ENCODE measurements around the gene PER3.
A peak's percentile ranks its signal among the peaks of the same experiment; 100 is the strongest.

The PER3 gene

DNA sequence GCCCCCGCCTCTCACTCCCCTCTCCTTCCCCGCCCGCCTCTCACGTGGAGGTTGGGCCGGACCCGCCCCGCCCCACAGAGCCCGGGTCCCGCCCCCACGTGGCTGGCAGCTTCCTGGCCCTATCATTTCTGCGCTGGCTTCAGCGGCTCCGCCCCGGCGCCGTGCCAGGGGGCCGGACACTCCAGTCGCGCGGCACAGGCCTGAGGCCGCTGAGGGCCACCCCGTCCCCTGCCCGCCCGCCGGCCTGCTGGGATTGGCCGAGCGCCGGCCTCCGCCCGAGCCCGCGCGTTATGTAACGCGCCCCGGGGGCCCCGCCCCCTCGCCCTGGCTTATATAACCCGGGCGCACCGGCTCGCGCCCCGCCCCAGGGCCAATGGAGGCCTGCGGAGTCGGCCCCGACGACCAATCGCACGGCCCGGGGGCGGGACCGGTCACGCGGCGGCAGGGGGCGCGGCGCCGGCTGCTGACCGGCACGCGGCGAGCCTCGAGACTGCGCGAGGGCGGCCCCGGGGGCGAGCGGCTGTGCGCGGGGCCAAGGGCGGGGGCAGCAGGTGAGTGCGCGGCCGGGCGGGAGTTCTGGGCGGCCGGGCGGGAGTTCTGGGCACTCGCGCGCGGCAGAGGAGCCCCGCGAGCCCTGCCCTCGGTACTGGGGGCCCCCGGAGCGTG, at the start of gene PER3:
Gene PER3 (plus strand): TSS at position 466 of the 666 bp plus-strand sequence. CDS start 587 bp downstream, outside the sequence.
- DNase-seq (ENCODE audit: low read depth in 2 of 2): peak; percentile 76 to 84

DNA sequence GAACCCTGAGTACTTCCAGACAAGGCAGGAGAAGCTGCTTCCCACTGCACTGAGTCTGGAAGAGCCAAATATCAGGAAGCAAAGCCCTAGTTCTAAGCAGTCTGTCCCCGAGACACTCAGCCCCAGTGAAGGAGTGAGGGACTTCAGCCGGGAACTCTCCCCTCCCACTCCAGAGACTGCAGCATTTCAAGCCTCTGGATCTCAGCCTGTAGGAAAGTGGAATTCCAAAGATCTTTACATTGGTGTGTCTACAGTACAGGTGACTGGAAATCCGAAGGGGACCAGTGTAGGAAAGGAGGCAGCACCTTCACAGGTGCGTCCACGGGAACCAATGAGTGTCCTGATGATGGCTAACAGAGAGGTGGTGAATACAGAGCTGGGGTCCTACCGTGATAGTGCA, 46.0 kb upstream of the PER3 start:
- no peak for DNase-seq (ENCODE audit: low read depth in 2 of 2)

DNA sequence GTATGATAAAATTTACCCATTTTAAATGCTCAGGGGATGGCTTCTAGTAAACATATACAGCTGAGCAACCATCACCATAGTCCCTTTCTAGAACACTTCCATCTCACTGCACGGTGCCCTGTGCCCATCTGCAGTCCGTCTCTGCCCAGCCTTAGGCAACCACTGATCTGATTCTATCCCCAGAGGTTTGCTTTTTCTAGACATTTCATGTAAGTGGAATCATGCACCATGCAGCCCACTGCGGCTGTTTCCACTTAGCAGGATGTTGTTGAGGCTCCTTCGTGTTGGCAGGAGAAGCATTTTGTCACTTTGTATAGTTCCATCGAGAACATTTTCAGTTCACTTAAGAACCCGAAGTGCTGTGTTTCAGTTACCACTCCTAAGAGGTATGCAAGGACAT, 40.7 kb upstream of the PER3 start:
- DNase-seq (ENCODE audit: low read depth in 2 of 2): no peak

DNA sequence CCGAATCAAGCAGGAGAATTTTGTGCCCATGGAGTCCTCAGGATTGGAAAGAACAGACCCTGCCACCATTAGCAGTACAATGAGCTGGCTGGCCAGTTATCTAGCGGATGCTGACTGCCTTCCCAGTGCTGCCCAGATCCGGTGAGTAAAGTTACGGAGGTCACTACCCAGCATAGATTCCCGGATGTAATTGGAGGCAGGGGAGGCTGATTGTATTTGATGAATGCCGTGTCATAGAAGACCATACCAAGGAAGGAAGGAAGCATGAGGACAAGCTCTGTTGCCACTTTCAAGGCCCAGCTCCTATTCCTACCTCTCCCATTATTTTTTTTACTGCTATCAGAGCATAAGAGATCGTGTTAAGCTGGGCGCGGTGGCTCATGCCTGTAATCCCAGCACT, 39.2 kb upstream of the PER3 start:
- DNase-seq (ENCODE audit: low read depth in 2 of 2): no peak

DNA sequence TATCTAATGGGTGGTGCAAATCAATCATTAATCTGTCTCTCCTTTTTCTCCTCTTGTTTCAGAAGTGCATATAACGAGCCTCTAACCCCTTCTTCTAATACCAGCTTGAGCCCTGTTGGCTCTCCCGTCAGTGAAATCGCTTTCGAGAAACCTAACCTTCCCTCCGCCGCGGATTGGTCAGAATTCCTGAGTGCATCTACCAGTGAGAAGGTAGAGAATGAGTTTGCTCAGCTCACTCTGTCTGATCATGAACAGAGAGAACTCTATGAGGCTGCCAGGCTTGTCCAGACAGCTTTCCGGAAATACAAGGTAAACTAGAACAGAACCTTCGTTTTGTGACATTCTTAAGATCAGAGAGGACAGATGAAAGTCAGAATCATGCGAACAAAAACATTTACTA, 38.3 kb upstream of the PER3 start:
- DNase-seq (ENCODE audit: low read depth in 2 of 2): no peak

DNA sequence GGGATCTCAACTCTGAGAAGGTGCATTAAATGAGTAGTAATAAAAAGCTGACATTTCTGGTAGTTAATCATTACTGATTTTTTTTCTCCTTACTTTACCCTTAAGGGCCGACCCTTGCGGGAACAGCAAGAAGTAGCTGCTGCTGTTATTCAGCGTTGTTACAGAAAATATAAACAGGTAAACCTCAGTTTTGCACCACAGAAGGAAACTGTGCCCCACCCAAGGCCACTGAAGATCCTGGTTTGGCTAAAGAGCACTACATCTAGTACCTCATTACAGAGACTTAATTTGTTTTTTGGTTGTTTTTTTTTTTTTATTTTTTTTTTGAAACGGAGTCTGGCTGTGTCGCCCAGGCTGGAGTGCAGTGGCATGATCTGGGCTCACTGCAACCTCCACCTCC, 36.5 kb upstream of the PER3 start:
- no peak for DNase-seq (ENCODE audit: low read depth in 2 of 2)

DNA sequence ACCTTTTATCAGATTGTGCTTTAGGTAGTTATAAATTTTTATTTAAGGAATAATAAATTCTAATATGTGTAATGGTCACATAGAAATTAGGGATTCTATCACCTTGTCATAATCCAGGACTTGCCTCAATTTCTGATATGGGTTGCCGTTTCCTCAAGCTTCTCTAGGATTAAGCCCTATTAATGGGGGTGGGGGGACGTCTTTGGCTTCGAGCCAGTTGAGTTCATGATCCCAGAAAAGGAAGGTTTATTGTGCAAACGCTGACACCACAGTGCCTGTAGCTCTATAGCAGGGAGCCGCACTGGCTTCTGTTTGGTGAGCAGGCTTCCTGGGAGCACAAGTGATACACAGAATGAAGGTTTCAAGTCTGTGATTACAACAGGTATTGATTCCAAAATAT, 35.0 kb upstream of the PER3 start:
- DNase-seq (ENCODE audit: low read depth in 2 of 2): no peak

DNA sequence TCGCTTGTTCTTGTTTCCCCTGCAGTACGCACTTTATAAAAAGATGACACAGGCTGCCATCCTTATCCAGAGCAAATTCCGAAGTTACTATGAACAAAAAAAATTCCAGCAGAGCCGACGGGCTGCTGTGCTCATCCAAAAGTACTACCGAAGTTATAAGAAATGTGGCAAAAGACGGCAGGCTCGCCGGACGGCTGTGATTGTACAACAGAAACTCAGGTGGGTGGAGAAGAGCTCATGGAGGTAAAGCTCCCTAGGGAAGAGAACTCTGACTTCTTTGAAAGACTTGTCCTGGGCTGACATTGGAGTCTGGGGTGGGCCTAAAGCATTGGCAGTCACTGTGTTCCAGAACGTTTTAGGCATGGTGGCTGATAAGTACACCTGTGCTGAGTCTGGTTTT, 32.9 kb upstream of the PER3 start:
- DNase-seq (ENCODE audit: low read depth in 2 of 2): no peak

DNA sequence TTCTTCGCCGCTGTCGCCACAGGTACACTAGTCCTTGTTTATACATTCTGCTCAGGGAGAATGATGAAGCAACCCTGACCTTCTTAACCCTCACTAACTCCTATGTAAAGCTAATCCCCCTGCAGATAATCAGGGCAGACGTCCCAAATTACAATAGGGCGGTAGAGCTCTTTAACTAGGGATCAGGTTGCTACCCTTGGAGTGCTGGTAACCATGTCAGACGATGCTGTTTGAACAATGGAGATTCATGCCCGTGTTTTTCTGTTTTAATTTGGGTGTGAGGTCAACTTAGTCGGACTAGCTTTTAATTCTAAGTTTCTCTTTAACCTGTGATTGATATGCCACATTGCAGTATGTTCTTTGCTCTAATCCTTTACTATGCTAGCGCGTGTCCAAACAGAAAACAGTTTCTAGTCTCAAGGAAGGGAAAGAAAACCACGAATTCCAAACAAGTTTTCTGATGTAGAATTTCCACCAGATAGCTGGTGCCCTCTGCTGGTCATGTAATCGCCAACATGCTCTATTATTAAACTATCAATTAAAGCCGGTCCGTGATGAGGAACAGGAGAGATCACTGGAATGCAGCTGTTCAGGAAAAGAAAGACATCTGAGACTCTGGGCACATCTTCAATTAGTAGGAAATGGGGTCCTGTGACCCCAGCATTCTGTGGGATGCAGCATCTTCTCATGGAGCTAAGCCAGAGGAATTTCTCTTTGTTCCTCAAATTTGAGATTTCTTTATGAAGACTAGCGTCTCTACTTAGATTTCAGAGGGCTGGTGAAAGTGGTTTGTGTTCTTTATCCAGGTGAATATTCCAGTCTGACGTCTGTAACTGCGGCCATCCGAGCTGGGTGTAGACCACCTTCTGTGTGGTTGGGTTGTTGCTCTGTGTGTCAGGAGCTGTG, 31.3 kb upstream of the PER3 start:
- DNase-seq (ENCODE audit: low read depth in 2 of 2): peak in 1 of 2 donors; percentile 7

DNA sequence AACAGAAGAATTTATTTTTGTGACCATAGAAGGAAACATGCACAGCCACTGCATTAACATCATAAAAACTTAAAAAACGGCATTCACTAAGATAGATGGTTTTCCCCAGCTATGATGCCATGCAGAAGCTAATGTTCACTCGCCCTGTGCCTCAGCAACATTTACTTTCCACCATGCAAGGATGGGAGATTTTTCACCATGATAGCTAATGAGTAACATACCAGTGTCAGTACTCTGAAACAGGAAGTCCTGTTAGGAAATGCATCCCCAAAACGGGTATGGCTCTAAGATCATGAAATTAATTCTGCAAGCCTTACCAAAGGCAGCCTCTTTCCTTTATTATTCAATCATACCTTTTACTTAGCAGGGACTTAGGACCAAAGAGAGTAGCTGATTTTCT, 30.4 kb upstream of the PER3 start:
- DNase-seq (ENCODE audit: low read depth in 2 of 2): no peak

DNA sequence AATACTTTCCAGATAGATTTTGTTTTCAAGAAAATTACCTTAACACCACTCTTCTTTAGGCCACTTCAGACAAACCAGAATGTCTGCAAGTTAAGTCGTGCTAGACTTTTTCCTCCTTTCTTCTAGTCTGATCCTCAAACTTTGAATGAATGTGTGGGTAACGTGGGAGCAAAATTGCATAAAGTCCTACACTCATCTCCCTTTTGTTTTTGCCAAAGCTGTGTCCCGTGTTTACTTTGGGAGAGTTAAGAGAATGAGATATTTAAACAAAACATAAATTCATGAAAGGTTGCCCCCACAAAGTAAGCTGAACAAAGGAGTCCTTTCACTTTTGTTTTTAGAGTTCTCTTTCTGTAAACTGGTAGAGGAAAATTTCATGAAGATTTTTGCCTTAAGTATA, 29.9 kb upstream of the PER3 start:
- DNase-seq (ENCODE audit: low read depth in 2 of 2): no peak

DNA sequence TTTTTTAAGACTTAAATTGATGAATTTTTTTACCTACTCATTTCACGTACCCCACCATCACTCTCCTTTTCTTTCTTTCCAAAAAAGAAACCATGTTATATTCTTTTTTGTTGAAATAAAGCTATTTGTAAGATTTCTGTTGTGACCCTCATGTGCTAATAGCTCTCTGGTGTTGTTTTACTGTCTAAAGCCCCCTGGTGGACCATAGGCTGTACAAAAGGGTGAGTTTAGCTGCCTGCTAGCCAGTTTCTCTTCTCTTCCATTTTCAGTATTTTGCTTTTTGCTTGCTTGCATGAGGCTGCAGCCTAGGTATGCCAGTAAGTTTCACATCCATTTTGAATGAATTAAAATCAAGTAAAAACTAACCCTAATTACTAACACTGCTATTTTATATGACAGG, 28.6 kb upstream of the PER3 start:
- DNase-seq (ENCODE audit: low read depth in 2 of 2): no peak

DNA sequence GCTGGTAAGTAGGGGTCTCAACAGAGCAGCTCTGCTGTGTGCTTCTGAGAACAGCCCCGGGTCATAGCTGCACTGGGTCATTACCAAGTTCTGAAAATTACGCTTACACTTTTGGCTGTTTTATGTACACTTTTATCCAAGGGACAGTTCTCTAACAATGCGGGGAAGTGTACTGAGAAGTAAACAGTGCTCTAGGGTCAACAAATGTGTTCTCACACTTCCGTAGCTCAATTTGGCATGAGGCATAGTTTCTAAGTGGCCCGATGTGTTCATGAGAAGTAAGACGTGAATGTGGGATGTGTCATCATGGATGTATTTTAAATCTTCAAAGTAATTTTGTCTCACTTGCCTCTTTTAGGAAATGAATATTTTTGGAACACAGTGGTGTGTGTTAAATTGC, 23.8 kb upstream of the PER3 start:
- no peak for DNase-seq (ENCODE audit: low read depth in 2 of 2)

DNA sequence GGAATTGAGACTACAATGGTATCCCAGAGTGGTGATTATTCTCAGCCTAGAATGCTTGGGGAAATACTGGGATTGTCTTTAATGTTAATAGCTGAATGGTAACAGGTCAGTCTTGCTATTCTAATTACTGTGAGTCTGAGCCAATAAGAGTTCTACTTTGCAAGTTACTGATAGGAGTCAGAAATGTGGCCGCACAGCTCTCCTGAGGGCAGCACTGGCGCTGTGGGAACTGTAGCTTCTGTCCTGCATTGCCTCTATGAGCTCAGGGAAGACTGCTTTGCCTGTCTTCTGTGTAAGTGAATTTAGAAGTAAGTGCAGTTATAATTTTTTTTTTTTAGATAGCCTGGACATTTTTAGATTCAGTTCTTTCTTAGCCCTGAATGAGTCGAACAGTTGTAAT, 23.0 kb upstream of the PER3 start:
- no peak for DNase-seq (ENCODE audit: low read depth in 2 of 2)

DNA sequence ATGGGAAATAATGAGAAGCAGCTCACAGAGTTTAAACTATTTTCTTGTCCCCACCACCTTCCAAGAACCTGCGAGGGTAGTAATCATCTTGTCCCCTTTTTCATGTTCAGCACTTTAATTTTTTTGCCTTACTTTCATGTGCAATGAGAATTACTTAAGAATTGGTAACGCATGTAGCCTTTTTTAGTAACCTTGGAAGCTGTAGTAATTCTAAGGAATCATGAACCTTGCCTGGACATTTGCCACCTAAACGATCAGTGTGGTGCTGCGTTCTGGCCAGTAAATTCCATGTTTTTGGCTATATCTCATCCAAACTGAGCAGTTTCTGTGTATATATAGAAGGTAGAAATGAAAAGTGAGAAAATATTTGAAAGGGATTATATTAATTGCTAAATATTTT, 16.9 kb upstream of the PER3 start:
- DNase-seq (ENCODE audit: low read depth in 2 of 2): no peak

DNA sequence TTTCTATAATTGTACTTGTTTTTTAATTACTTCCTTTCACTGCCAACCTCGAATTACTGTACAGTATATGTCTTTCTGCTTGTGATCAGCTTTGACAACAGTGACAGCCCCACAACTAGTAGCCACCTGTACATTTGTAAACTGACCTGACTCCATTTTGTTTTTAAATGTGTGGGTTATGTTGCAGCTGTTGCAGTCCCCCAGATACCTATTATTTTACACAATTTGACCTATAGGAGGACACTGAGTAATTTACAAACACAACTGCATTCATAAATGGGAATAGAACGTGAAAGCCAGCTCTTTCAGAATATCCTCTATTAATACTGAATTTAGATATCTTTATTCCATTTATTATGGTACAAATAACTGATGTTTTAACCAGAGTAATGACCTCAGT, 15.5 kb upstream of the PER3 start:
- no peak for DNase-seq (ENCODE audit: low read depth in 2 of 2)

DNA sequence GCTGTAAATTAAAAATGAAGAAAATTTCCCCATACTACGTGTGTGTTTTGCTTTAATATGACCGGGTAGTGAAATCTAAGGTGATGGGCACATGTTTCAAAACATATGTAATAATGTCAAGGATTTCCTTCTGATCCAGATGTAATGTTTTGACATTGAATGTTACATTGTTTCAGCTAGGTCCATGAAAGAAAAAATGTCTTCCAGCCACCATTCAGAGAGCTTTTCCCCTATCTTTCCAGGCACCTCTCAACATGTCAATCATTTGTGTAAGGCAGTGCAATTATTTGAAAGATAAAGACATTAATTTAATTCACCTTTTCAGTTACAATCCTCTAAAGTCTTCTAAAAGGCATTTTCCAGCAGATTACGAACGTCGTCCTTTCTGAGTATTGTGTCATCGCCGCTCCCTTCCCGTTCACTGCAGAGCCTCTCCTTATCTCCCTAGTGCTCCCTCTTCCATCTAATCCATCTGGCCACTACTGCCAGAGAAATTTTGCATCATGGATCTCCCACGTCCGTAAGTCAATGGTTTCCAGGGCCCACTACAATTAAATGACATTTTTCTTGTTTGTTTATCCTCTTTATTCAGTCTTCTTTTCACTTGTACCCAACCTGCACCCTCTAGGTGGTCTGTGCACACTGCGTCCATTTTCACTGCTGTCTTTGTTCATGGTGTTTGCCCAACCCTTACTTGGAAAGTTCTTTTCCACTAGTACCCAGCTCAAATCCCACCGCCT, 14.2 kb upstream of the PER3 start:
- no peak for DNase-seq (ENCODE audit: low read depth in 2 of 2)

DNA sequence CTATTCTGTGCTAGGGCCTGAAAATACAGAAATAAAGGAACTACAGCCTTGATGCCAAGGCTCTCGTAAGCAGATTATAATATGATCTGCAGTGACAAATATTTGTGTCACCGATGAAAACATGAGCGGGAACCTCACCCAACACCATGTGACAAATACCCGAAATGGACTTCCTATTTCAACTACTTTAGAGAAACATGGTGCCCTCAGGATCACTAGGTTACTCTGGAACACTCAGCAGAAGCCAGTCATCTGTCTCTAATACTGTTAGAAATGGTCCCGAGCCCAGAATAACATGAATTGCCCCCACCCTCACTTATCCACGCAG, 13.5 kb upstream of the PER3 start:
- no peak for DNase-seq (ENCODE audit: low read depth in 2 of 2)

DNA sequence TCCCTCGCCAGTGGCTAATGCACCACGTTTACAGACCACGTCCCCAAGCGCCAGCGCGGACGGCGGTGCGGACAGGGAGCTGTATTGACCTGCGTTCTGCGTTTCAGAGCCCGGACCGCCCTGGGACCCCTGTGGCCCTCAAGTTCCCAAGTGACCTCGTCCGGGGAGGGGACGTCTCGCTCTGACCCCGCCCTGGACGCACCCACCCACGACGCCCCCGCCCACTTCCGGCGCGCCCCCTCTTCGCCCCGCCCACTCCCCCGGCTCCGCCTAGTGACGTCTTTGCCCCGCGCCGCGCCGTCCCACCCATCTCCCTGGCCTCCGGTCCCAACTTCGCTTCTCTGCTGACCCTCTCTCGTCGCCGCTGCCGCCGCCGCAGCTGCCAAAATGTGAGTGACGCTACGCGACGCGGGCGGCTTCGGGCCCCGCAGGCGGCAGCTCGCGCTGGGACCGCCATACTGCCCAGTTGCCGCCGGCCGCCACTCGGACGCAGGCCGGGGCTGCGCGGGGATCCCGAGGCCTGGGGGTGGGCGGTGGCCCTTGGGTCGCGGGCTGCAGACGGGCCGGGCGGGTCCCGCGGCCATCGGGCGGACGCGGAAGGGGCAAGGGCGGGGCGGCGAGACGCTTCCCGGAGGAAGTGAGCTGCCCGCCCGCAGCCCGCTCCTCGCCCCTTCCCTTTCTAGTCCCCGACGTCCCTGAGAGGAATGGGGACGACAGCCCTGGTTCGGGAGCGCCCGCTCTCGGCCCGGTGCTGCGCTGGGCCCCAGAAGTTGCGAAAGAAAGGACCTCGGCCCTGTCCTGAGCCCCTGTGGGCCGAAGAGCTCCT, 12.9 kb upstream of the PER3 start, which contains the start of gene VAMP3:
Gene VAMP3 (plus strand): TSS at position 300 of the 826 bp plus-strand sequence. CDS start 88 bp downstream, at position 388.
- peak; percentile 83 to 84 for DNase-seq (ENCODE audit: low read depth in 2 of 2)

DNA sequence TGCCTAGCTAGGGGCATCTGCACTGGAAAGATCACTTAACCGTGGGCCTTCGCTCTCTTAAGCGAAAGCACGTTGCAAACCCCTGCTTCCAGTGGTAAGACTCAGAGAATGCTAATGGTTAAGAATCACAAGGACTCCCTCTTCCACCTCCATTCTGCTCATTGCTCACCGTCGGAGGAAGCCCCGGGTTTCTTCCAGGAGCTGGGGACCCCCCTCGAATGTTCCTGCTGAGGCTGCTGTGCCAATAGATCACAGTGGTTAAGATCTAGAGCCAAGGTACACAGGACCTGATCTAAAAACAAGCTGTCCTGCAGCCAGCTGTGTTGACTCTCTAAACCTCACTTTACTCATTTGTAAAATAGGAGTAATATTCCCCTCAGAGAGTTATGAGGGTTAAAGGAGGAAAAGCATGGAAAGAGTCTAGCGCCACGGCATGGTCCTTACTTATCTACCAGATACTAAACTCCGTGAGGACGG, 12.2 kb upstream of the PER3 start:
- no peak for DNase-seq (ENCODE audit: low read depth in 2 of 2)

DNA sequence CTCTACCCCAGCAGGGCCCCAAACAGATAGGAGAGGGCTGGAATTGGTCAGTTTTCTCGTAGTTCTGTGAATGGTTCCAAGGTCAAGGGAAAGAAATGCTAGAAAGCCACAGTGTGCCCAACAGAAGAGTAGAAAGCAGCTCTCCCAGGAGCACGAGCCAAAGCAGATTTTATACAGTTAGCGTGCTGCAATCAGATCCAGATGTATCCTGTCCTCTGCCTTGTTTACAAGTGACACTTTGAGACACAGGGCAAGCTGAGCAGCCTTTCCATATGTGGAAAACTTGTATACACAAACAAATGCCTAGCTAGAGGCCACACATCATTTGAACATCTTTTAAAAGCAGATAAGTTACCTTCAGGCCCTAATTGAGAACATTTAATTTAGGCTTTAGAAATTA, 6.5 kb upstream of the PER3 start:
- DNase-seq (ENCODE audit: low read depth in 2 of 2): no peak

Measured in stimulated activated CD8-positive, alpha-beta memory T cell treated with anti-CD3 and anti-CD28 coated beads, Interleukin-2, amount 100 ng/mL, for 48 hours (primary cell).